HG02840 (cell line): Measurements from ENCODE around the gene BEND6.
A peak's percentile ranks its signal among the peaks of the same experiment; 100 is the strongest.

Experiments used
- ATAC-seq: cut with Tn5 transposase; IDR thresholded peaks from one replicate; pipeline ENCODE4 v1.9.1; 2021; ENCODE audit warnings: mild to moderate bottlenecking, moderate library complexity, moderate number of reproducible peaks; ENCODE audit not compliant: unreplicated experiment, low FRiP score

BEND6 gene, protein sequence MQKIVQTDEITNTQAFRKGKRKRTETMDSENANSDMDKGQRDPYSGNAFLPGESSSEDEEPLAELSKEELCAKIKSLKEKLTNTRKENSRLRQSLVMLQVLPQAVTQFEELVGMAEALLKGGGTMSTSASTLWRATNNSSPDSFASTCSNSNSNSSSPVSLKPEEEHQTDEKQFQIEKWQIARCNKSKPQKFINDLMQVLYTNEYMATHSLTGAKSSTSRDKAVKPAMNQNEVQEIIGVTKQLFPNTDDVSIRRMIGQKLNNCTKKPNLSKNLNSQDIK

DNA sequence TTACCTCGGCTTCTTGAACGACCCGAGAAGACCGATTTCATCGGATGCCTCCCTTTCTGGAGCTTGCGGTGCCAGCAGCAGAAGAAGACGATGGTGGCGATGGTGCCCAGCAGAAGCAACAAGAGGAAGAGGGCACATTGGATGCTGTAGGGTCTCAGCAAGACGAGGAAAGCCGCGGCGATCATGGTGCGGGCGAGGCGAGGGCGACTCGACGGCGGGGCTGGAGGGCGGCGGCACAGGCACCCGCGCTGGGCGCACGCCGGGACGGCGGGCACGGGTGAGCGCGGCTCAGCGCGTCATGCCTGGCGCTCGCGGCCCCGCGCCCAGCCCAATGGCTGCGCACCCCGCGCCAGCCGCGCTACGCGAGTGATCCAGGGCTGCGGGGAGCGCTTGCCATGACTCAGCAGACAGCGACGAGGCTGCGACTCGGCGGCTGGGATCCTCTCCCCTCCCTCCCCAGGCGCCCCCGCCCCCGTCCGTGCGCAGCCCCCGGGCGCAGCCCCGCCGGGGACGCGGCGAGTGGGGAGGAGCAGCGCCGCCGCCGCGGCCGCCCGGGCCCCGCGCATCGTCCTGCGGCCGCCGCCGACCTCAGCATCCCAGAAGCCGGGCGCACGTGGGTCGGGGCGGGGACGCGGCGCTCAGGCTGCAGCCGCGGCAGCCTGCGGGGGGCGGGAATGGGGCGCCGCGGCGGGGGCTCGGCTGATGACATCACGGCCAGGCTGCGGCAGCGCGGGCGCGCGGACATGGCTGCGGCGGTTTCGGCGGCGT is at the start of gene BEND6:
TSS of gene BEND6 (plus strand) at position 705 of the 768 bp plus-strand sequence. CDS start 26,704 bp downstream, outside the sequence.
- peak; percentile 38 for ATAC-seq

DNA sequence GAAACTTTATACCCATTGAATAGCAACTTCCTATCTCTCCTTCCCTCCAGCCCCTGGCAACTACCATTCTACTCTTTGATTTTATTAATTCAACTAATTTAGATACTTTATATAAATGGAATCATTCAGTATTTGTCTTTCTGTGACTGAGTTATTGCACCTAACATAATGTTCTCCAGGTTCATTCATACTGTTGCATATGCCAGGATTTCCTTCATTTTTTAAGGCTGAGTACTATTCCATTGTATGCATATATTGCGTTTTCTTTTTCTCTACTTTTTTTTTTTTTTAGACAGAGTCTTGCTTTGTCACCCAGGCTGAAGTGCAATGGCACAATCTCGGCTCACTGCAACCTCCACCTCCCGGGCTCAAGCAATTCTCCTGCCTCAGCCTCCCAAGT is 49.5 kb upstream of the BEND6 start:
- ATAC-seq = no peak

DNA sequence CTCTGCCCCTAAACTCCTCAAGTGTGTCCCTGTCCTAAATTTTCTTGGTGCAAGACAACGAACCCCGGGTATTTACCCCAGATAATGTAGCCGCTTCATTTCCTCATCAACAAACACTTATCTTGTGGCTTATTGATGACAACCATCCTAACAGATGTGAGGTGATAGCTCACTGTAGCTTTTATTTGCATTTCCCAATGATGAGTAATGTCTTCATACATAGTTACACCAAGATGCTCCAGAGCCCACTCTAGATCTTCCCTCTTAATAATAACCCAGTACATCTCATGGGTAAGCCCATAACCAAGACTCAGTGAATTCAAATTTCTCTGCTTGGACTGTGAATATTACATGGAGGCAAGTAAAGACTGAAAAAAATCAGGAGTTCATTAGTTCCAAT is 48.2 kb upstream of the BEND6 start:
- ATAC-seq = no peak

DNA sequence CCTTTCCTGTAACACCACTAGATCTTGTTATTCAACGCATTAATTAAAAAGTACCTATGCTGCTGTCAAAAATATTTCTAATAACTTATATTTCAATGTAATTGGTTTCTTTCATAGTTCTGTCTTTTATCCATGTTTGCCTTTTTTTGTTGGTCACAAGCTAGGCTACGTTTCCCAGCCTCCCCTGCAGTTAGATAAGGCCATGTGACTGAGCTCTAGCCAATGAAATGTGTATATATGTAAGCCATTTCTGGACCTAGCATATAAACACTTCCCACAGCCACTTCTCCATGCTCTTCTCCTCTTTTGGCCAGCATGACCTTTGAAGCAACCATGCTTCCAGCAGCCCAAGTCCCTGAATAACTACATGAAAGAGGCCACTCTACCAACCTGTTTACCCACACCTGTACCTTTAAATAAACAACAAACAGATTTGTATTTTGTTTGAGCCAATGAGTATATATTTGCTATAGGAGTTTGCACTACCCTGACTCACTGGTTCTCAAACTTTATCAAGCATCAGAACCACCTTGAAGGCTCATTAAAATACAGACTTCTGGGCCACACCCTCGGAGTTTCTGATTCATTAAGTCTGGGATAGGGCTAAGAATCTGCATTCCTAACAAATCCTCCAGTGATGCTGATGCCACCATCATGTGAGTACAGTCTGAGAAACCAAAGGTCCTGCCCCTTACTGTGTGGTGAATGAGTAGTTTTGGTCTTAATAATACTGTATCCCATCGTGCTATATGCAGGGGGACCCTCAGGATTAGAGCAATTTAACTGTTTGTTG is 45.6 kb upstream of the BEND6 start:
- no peak for ATAC-seq

DNA sequence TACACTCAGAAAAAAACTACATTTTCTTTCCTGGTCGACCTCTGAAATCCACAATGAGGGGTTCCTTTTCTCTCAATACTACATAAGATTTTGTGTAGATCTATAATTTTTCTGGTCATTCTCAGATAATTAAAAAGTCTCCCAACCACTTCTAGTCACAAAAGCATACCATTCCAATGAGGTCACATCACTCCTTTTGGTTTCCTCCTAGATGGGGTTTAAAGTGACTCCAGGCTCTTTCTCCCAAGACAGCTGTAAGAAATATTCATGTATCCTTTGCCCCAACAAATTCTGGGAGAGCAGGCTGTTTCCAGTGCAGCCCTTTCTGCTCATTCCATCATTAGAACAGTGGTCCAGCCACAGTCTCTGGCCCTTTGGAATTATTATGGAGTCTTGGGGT is 43.1 kb upstream of the BEND6 start:
- no peak for ATAC-seq

DNA sequence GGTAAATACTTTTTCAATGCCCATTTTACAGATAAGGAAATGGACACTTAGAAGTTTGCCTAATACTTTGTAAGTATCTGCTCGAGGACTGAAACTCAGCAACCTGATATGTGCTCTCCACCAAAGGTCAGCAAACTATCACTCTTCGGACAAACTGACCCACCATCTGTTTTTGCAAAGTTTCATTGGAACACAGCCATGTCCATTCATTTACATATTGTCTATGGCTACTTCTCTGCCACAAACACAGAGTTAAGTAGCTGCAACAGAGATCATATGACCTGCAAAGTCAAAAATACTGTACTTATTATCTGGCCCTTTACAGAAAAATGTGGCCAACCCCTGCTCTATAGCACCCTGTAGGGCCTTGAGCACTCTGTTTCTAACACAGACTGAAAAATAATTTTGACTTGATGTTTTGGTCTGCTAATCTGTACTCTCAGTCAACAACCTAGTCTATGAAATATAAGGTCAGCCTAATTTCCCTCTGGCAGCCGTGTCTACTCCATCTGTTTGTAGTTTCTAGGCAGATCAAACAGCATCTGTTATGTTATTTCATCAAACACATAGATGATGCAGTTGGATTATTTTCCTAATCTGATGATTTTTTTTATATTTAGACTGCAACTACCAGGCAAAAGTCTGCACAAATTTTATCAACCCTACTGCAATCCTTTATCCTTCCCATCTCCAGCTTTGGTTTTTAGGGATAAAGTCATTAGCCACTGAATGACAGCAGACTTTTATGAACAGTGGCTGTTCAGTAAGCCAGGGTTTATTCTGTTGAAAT is 41.4 kb upstream of the BEND6 start:
- ATAC-seq = no peak

DNA sequence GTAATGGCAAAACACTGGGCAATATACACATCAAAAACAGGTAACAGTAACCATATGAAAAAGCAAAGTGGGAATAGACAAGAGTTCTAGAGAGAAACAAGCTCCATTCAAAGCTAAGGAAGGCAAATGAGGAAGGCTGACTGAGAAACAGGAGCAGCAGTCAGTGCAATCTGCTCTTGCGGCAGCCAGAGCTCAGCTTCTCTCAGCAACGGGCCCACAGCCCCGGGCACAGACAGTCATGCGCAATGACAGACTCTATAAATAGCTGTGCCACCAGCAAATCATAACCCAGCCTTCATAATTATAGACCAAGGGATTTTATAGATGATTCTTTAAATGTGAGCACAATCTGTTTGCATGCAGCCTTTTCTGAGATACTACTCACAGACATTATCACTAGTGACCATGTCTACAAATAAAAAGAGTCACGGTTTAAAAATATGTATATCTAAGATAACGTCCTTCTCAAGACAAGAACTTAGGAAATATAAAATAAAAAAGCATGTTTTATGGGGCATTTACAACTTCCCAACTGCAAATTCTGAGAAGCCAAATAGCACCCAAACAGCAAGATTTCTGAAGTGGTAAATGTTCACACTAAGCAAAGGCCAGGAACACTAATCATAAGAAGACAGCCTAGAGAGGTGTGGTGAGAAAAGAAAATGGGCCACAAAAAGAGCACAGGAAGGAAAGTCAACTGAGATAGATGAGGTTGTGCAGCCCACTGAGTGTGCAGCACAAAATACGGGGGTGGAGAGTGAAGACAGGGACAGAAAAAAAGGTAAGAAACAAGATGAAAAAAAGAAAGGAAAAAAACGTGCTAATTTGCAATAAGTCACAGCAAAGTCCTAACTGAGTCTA is 39.9 kb upstream of the BEND6 start:
- no peak for ATAC-seq

DNA sequence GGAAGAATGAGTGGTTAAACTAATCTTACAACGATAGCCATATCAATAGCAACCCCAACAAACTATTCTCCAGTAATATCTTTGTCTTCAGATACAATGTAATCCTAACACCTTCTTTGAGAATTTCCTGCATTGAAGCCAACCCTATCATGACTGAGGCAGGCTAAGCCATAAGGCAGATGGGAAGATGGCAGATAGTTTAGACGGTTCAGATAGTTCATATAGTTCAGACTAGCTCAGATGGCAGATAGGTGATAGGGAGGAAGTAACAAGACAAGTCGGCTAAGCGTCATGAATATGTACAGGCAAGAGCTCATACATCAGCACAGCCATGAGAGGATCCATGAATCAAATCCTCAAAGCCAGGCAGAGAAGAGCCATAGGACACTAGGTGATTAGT is 39.1 kb upstream of the BEND6 start:
- no peak for ATAC-seq

DNA sequence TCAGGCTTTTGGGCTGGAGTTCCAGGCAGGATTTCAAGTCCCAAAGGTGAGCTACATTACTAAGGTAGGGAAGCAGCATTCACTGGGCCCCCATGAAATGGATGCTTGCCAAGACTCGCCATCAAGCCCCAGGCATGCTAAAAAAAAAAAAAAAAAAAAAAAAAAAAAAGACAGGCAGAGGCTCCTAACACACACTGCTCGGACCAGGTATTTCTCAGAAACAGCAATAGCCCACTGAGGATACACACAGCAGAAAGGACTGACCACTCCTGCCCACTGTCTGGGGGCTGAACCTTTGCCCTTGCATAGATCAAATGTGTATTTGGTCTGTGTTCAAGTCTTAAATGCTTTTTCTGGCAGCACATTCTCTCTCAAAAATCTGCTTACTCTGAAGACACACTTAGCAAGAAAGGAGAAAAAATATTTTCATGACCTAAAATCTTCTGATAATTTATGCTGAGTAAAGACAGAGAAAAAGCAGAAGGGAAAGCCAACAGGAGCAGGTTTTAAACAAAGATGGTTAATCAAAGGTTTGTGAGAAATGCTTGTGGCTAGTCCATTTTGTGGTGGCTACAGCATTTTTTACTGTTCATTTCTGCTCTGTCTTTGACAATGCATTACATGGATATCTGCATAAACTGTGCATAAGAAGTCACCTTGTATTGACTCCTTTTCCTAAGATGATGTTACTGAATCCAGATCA is 37.9 kb upstream of the BEND6 start:
- no peak for ATAC-seq

DNA sequence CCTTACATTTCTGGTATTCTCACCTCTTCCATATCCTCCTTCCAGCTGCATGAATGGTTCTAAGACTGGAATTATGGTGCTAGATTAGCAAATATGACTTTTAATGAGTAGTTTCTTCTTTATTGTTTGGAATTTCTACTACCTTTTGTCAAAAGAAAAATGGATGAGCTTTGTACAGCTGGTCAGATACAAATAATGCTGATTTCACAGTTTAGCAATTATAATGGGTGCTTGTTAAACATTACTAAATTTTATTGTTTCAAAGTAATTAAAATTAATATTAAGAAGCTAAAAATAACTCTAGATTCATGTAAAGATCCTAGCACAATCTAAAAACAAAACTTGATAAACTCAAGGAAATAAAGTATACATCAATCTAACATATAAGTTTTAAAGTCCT is 32.3 kb upstream of the BEND6 start:
- ATAC-seq = no peak

DNA sequence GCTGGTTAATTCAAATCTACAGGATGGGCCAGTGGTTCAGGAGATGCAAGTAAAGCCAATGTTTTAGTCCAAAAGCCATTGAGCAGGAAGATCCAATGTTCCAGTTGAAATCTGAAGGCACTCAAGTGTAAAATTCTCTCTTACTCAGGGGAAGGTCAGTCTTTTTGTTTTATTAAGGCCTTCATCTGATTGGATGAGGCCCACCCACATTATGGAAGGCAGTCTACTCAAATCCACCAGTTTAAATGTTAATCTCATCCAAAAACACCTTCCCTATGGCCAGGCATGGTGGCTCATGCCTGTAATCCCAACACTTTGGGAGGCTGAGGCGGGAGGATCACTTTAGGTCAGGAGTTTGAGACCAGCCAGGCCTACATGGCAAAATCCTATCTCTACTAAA is 31.3 kb upstream of the BEND6 start:
- ATAC-seq = no peak

DNA sequence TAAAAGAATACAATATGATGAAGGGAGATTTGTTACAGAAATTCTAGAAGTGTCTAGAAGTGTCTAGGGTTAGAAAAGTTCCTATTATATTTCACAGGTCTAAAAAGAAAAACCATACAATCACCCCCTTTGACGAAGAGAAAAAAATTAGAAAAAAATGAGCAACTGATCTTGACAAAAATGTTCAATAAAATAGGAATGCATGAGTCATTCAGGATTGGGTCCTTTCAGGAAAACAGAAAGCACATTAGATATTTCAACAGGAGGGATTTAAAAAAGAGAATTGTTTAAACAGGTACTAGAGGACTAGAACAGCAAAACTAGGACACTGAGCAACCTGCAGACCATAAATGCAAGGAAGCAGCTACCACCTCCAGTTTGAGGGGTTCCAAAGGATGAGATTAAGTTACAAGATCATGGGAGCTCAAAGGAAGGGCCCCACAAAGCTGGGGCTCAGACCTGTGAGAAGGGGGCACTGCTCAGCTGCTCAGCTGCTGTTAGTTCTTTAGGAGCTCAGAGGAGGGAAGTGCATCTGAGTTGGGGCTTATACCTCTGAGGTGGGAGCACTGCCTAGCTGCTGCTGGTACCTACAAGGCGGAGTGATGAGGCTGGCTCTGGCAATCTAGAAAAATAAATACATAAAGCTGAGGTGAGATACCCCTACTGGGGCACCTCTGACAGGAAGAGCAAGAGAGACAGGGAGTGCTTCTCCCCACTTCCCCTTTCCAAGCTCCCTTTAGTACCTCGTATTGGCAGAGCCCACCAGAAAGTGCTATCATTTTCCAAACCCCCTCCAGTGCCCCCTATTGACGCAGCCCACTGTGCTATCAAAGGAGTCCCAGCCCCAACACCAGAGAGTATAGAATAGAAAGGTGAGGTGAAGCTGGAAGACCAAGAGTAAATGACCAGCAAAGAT is 27.1 kb upstream of the BEND6 start:
- no peak for ATAC-seq

DNA sequence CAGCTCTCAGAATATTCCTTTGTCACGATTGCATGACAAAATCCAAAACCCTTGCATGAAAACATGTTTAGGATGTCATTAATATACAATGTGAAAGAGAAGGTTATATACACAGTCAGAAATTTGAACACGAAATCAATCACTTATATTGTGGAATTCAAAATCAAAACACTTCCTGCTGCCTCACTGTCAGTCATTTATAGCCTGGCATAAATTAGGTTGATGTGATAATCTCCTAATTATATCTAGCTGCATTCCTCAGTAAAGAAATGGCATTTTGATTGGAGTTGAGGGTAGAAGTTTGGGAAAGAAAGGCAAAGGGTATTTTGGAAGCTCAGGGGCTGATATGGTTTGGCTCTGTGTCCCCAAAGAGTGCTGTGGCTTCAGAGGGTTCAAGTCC is 24.1 kb upstream of the BEND6 start:
- no peak for ATAC-seq

DNA sequence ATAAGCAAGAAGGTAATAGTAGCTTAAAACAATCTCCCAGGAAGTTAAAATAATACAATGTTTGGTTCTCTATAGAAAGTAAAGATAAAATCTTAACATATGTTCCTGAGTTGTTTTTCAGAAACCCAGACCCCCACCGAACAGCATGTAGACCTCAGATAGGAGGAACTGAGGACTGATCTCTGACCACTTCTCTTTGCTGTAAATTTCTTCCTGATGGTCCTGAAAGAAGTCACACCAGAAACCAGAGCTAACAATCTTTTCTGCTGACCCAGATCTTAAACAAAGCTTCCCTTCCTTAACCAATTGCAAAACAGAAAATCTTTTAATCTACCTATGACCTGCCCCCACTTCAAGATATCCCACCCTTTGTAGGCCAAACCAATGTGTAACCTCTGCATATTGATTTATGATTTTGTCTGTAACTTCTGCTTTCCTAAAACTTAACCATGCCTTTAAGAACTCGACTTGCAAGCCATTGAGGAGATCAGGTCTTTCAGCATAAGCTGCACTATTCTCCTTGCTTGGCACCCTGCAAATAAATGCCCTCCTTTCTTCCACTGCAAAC is 21.9 kb upstream of the BEND6 start:
- no peak for ATAC-seq

DNA sequence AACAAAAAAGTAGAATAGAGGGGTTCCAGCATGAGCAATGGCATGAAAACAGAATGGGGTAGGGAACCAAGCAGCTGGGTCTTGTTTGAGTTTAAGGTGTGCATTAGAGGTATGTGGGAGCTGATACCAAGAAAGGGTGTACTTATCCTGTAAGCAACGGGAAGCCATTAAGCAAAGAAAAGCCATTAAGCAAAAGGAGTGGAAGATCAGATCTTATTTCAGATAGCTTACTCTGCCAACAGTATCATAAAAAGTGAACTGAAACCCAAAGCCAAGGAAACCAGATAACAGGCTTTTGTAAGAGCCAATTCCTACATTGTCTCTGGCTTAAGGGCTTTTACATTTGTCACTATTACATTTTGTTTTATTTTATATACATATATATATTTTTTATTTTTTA is 21.3 kb upstream of the BEND6 start:
- ATAC-seq = no peak

DNA sequence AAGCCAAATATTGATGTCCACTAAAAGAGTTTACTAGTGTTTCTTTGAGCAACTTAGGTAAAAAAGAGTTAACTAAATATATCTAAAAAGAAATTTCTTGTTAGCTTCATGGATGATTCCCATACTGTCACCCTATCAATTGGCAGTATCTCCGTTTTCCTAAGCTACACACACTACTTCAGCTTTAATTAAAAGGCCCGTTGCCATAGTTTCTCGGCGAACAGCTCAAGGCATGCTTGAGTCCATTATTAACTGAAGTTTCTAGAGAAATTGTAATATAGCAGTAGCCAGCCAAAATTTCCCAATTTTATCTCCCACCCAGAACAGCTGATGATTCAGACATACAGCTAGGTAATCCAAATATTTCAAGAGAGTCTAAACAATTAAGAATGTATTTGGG is 20.0 kb upstream of the BEND6 start:
- ATAC-seq = no peak

DNA sequence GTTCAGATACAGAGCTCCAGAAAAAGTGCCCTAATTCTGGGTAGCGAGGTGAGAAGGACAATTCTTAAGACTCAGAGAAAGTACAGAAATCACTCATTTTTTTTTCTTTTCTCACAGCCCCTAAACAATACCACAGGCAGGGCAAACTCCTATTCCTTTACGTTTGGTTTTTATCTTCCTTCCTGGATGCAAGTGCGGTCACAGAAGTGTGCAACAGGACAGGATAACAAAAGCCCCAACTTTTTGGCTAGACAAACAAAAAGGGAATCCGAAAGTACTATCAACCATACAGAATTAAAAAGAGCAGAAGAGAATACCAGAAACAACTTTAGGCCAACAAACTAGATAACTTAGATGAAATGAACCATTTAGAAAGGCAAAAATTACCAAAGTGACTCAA is 18.4 kb upstream of the BEND6 start:
- ATAC-seq = no peak
